K562 (cell line): ENCODE data around the gene TYSND1.
"Not testable (repeated sequence)": the region's sequence is repeated elsewhere in the genome, so short reads cannot be mapped to it uniquely, and the experiment has no call there.

Experiments
- AFF4 ChIP-seq: sonication (generic); formaldehyde crosslinking; IDR thresholded peaks from 2 replicates; pipeline ENCODE4 v1.8.0; 2023; ENCODE audit warnings: mild to moderate bottlenecking, missing genetic modification reagents
- CSDE1 ChIP-seq, 2 experiments: fragments of 450-650 bp; IDR thresholded peaks; 2 replicates each; pipeline ENCODE4 v1.6.1; 2016; ENCODE audit warnings: mild to moderate bottlenecking in 1 of 2
- PTBP1 ChIP-seq: fragments of 200-400 bp; formaldehyde crosslinking; IDR thresholded peaks from 2 replicates; pipeline ENCODE4 v1.6.1; 2017; ENCODE audit warnings: low read depth, low read length
- SNAPC5 ChIP-seq: fragments of 250-450 bp; sonication (Bioruptor Pico); IDR thresholded peaks from 2 replicates; pipeline ENCODE4 v1.8.0; 2021; ENCODE audit warnings: moderate library complexity, mild to moderate bottlenecking, inconsistent platforms
- ZC3H4 ChIP-seq: sonication (generic); formaldehyde crosslinking; IDR thresholded peaks from 2 replicates; pipeline ENCODE4 v1.9.0; 2021; ENCODE audit warnings: missing genetic modification reagents, borderline replicate concordance
- ZKSCAN3 ChIP-seq: fragments of 250-450 bp; sonication (Bioruptor Pico); IDR thresholded peaks from 2 replicates; pipeline ENCODE4 v1.4.0; 2020
- ZNF668 ChIP-seq: fragments of 250-450 bp; sonication (Bioruptor Pico); IDR thresholded peaks from 2 replicates; pipeline ENCODE4 v1.8.0; 2022; ENCODE audit warnings: mild to moderate bottlenecking, inconsistent platforms
- TF ChIP-seq, protein P1 (sequence below): fragments of 250-450 bp; sonication (Bioruptor Pico); IDR thresholded peaks from 2 replicates; pipeline ENCODE4 v1.4.0; 2020; ENCODE audit warnings: mild to moderate bottlenecking

- not testable (repeated sequence) for TF ChIP-seq AFF4; ZC3H4; ZNF668 (CRISPR knock-in tag); SNAPC5 (CRISPR knock-in tag); PTBP1; CSDE1 (IDR thresholded peaks at IDR 0.05); ZKSCAN3
- TF ChIP-seq, protein P1, sequence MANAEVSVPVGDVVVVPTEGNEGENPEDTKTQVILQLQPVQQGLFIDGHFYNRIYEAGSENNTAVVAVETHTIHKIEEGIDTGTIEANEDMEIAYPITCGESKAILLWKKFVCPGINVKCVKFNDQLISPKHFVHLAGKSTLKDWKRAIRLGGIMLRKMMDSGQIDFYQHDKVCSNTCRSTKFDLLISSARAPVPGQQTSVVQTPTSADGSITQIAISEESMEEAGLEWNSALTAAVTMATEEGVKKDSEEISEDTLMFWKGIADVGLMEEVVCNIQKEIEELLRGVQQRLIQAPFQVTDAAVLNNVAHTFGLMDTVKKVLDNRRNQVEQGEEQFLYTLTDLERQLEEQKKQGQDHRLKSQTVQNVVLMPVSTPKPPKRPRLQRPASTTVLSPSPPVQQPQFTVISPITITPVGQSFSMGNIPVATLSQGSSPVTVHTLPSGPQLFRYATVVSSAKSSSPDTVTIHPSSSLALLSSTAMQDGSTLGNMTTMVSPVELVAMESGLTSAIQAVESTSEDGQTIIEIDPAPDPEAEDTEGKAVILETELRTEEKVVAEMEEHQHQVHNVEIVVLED (CRISPR knock-in tag): not testable (repeated sequence)
These were observed 23.3 kb downstream of the TYSND1 start for GRCh38 chr10:70123166-70123565.
